Thyroid gland (tissue), 4 donors: Measurements from ENCODE around the gene C11orf52. TPM values are rescaled to one million over a fixed set of nuclear protein-coding genes. Genes with fewer than 3 reads are reported as not detected.

Experiments
- DNase-seq, 2 donors: peaks; one replicate each; pipeline ENCODE4 v3.0.0-alpha.2; 2019
- H3K27ac ChIP-seq, 3 donors: fragments of 200-600 bp; sonication (generic); 1 replicate in 2 of 3; 2 replicates in 1 of 3; pipeline ENCODE4 v1.5.1; 2016 to 2019; ENCODE audit warnings: mild to moderate bottlenecking in 1 of 3, moderate library complexity in 1 of 3
- H3K27me3 ChIP-seq: fragments of 200-600 bp; sonication (generic); one replicate; pipeline ENCODE4 v1.5.1; 2019
- H3K36me3 ChIP-seq, 2 donors: fragments of 200-600 bp; sonication (generic); one replicate each; pipeline ENCODE4 v1.5.1; 2016 to 2019
- H3K4me1 ChIP-seq, 2 donors: fragments of 200-600 bp; sonication (generic); one replicate each; pipeline ENCODE4 v1.5.1; 2017 to 2019
- H3K4me3 ChIP-seq, 3 donors: fragments of 200-600 bp; sonication (generic); replicated peaks in 1 of 3; 1 replicate in 2 of 3; 2 replicates in 1 of 3; pipeline ENCODE4 v1.5.1; 2016; ENCODE audit warnings: mild to moderate bottlenecking in 1 of 3
- H3K9me3 ChIP-seq: fragments of 200-600 bp; sonication (generic); one replicate; pipeline ENCODE4 v1.5.1; 2017
- CTCF ChIP-seq, 6 experiments: fragments of 200-600 bp in 3 of 6; fragments of 450-650 bp in 3 of 6; sonication (generic) in 3 of 6; IDR thresholded peaks; one replicate each; pipeline ENCODE4 v1.5.1; 2016 to 2019; ENCODE audit warnings: antibody characterized with exemption in 6 of 6, mild to moderate bottlenecking in 2 of 6, inconsistent platforms in 1 of 6, moderate library complexity in 1 of 6
- POLR2A ChIP-seq, 2 donors: fragments of 450-650 bp; IDR thresholded peaks; one replicate each; pipeline ENCODE4 v1.6.1; 2017; ENCODE audit warnings: antibody characterized with exemption in 2 of 2, mild to moderate bottlenecking in 2 of 2, moderate library complexity in 1 of 2
- WGBS, 2 donors: methylation state at CpG; one replicate each; pipeline ENCODE4 v1.1.5; 2017; 5-methylcytosine and 5-hydroxymethylcytosine counted together
- intact Hi-C: fragments of 100-400 bp; cut with DNase I; formaldehyde crosslinking; loops from one replicate; pipeline ENCODE4 v1.15.1; 2023
- total RNA-seq, 4 donors: library from RNA; depleted of rRNA; stranded (reverse); fragments of >200 nt; gene quantifications; one replicate each; pipeline ENCODE4 v1.2.3, GENCODE V29; 2016

The C11orf52 gene
- total RNA-seq, 4 donors from 2014 or later = 21.7 to 33.4 (median 24.9) TPM

- intact Hi-C loops = no loop called here
- TF ChIP-seq POLR2A (IDR thresholded peaks at IDR 0.05) (no peak), CTCF (IDR thresholded peaks at IDR 0.05) (no peak)
- no peaks in the 10 kb centered on the region for H3K36me3 ChIP-seq
- H3K27me3 ChIP-seq = no peaks in the 10 kb centered on the region
- WGBS, 2 donors = 14 to 29% methylated on average over 5 of the region's 5 CpGs
- peak overlapping the region; percentile 83 to 95 (median 94) for H3K27ac ChIP-seq
- H3K4me1 ChIP-seq = peaks cover 34 to 51% of the 10 kb centered on the region in 2 donors
- H3K9me3 ChIP-seq = no peaks in the 10 kb centered on the region
- no peak overlapping the region for H3K4me3 ChIP-seq
- DNase-seq = no peak
Observed at GRCh38 chr11:111923351-111923788, 4.7 kb downstream of the C11orf52 start.

GRCh38 chr11:111923951-111924350 is 5.2 kb downstream of the C11orf52 start:
- no peak for TF ChIP-seq CTCF (IDR thresholded peaks at IDR 0.05)
- no peak for TF ChIP-seq POLR2A (IDR thresholded peaks at IDR 0.05)
- Histone ChIP-seq H3K9me3 (no peaks in the 10 kb centered on the region), H3K4me3 (no peak overlapping the region), H3K27ac (peak overlapping the region; percentile 83 to 95 (median 94)), H3K27me3 (no peaks in the 10 kb centered on the region), H3K36me3 (no peaks in the 10 kb centered on the region), H3K4me1 (peaks cover 33 to 50% of the 10 kb centered on the region in 2 donors)
- intact Hi-C loops = no loop called here
- DNase-seq = no peak

- intact Hi-C loops = loop anchor here (5.0 kb wide), 1 partner anchor 44 kb away; no protein-coding TSS in a partner anchor
- no peak for TF ChIP-seq CTCF (IDR thresholded peaks at IDR 0.05)
- TF ChIP-seq POLR2A (IDR thresholded peaks at IDR 0.05) = no peak
- WGBS, 2 donors = 92 to 93% methylated on average over 15 to 16 of the region's 16 CpGs
- H3K9me3 ChIP-seq = no peaks in the 10 kb centered on the region
- H3K27ac ChIP-seq = peak overlapping the region; percentile 86 to 95 (median 94)
- no peaks in the 10 kb centered on the region for H3K27me3 ChIP-seq
- H3K4me1 ChIP-seq = peaks cover 33 to 44% of the 10 kb centered on the region in 2 donors
- H3K36me3 ChIP-seq = no peaks in the 10 kb centered on the region
- no peak overlapping the region for H3K4me3 ChIP-seq
- DNase-seq = no peak
Observed at GRCh38 chr11:111925953-111926352, 7.2 kb downstream of the C11orf52 start.

- WGBS, 2 donors = 3 to 7% methylated on average over 17 to 38 of the region's 47 CpGs
- Histone ChIP-seq H3K27me3 (no peaks in the 10 kb centered on the region), H3K4me3 (peak overlapping the region in 2 of 3 donors; percentile 25 to 30), H3K27ac (peak overlapping the region; percentile 86 to 95 (median 94)), H3K4me1 (peaks cover 29 to 39% of the 10 kb centered on the region in 2 donors), H3K9me3 (no peaks in the 10 kb centered on the region), H3K36me3 (no peaks in the 10 kb centered on the region)
- peak in 1 of 2 donors; percentile 90 for TF ChIP-seq POLR2A (IDR thresholded peaks at IDR 0.05)
- peak in 1 of 6 experiments; percentile 28 for TF ChIP-seq CTCF (IDR thresholded peaks at IDR 0.05)
- intact Hi-C loops = loop anchor here (5.0 kb wide), 1 partner anchor 44 kb away; no protein-coding TSS in a partner anchor
- peak; percentile 97 for DNase-seq
Observed at GRCh38 chr11:111926505-111927391, 8.0 kb downstream of the C11orf52 start.

GRCh38 chr11:111930472-111930871 is 11.8 kb downstream of the C11orf52 start:
- no peak overlapping the region for H3K27ac ChIP-seq
- peaks cover 21 to 32% of the 10 kb centered on the region in 2 donors for H3K4me1 ChIP-seq
- H3K9me3 ChIP-seq = no peaks in the 10 kb centered on the region
- no peaks in the 10 kb centered on the region for H3K27me3 ChIP-seq
- no peaks in the 10 kb centered on the region for H3K36me3 ChIP-seq
- 82 to 83% methylated on average over 4 of the region's 4 CpGs for WGBS, 2 donors
- no peak for DNase-seq
- intact Hi-C loops = no loop called here
- H3K4me3 ChIP-seq = no peak overlapping the region
- TF ChIP-seq POLR2A (IDR thresholded peaks at IDR 0.05) = no peak
- TF ChIP-seq CTCF (IDR thresholded peaks at IDR 0.05) = no peak
